Neuronal stem cell (in vitro differentiated cells): Measurements from ENCODE around the gene DIDO1.

Experiments used
- DNase-seq: peaks from one replicate; pipeline ENCODE4 v3.0.0-alpha.2; 2013; ENCODE audit warnings: low spot score
- H2AFZ ChIP-seq: one replicate; pipeline ENCODE4 v1.6.1; 2013; ENCODE audit warnings: mild to moderate bottlenecking, low read length, inconsistent platforms
- H2AK5ac ChIP-seq: 2 replicates; pipeline ENCODE4 v1.6.1; 2013; ENCODE audit warnings: low read depth, mild to moderate bottlenecking, inconsistent platforms, low read length, moderate library complexity, mixed read lengths
- H2BK120ac ChIP-seq: 2 replicates; pipeline ENCODE4 v1.6.1; 2013; ENCODE audit warnings: low read depth, mild to moderate bottlenecking, inconsistent platforms, low read length, moderate library complexity, mixed read lengths
- H2BK12ac ChIP-seq: one replicate; pipeline ENCODE4 v1.6.1; 2013; ENCODE audit warnings: low read length, inconsistent platforms
- H2BK15ac ChIP-seq: 2 replicates; pipeline ENCODE4 v1.6.1; 2013; ENCODE audit warnings: mild to moderate bottlenecking, low read length, inconsistent platforms, mixed read lengths
- H2BK5ac ChIP-seq: one replicate; pipeline ENCODE4 v1.6.1; 2013; ENCODE audit warnings: inconsistent platforms, mild to moderate bottlenecking, low read length, moderate library complexity
- H3K14ac ChIP-seq: one replicate; pipeline ENCODE4 v1.6.1; 2013; ENCODE audit warnings: low read length, inconsistent platforms
- H3K18ac ChIP-seq: 2 replicates; pipeline ENCODE4 v1.6.1; 2013; ENCODE audit warnings: low read length, inconsistent platforms
- H3K23ac ChIP-seq: 2 replicates; pipeline ENCODE4 v1.6.1; 2013; ENCODE audit warnings: low read depth, mild to moderate bottlenecking, mixed read lengths, low read length, inconsistent platforms; ENCODE audit not compliant: poor library complexity
- H3K27ac ChIP-seq: replicated peaks from 3 replicates; pipeline ENCODE4 v1.5.1; 2013; ENCODE audit warnings: low read length, inconsistent platforms
- H3K27me3 ChIP-seq, 3 experiments: 2 replicates each; pipeline ENCODE4 v1.6.1; 2013; ENCODE audit warnings: low read length in 3 of 3, mild to moderate bottlenecking in 2 of 3, inconsistent platforms in 1 of 3, low read depth in 1 of 3, mixed read lengths in 1 of 3, moderate library complexity in 1 of 3; ENCODE audit not compliant: control insufficient read depth in 3 of 3, insufficient read depth in 3 of 3
- H3K36me3 ChIP-seq, 2 donors: replicated peaks in 1 of 2; 2 replicates each; pipeline ENCODE4 v1.6.1; 2013; ENCODE audit warnings: low read length in 2 of 2; ENCODE audit not compliant: control insufficient read depth in 2 of 2, insufficient read depth in 2 of 2
- H3K4ac ChIP-seq: 2 replicates; pipeline ENCODE4 v1.6.1; 2013; ENCODE audit warnings: inconsistent platforms, mild to moderate bottlenecking, low read length, moderate library complexity
- H3K4me1 ChIP-seq, 2 donors: 1 replicate in 1 of 2; 2 replicates in 1 of 2; pipeline ENCODE4 v1.6.1; 2013; ENCODE audit warnings: low read length in 2 of 2, low read depth in 1 of 2; ENCODE audit not compliant: control insufficient read depth in 2 of 2, insufficient read depth in 1 of 2
- H3K4me2 ChIP-seq: one replicate; pipeline ENCODE4 v1.6.1; 2013; ENCODE audit warnings: mild to moderate bottlenecking, low read length, inconsistent platforms; ENCODE audit not compliant: insufficient read depth, poor library complexity, severe bottlenecking
- H3K4me3 ChIP-seq, 2 donors: 2 replicates each; pipeline ENCODE4 v1.5.1; 2013; ENCODE audit warnings: low read length in 2 of 2, mild to moderate bottlenecking in 2 of 2, inconsistent platforms in 1 of 2, moderate library complexity in 1 of 2
- H3K79me1 ChIP-seq: one replicate; pipeline ENCODE4 v1.6.1; 2013; ENCODE audit warnings: low read depth, mild to moderate bottlenecking, inconsistent platforms, low read length, moderate library complexity
- H3K9ac ChIP-seq: one replicate; pipeline ENCODE4 v1.6.1; 2013; ENCODE audit warnings: mild to moderate bottlenecking, low read depth, low read length, inconsistent platforms; ENCODE audit not compliant: poor library complexity
- H3K9me3 ChIP-seq, 2 donors: replicated peaks in 1 of 2; 2 replicates each; pipeline versions ENCODE3 to v1.6.1; 2013; ENCODE audit warnings: low read length in 2 of 2, mild to moderate bottlenecking in 2 of 2, inconsistent platforms in 1 of 2, low read depth in 1 of 2, mixed read lengths in 1 of 2, moderate library complexity in 1 of 2; ENCODE audit not compliant: control insufficient read depth in 2 of 2, insufficient read depth in 1 of 2
- H4K8ac ChIP-seq: one replicate; pipeline ENCODE4 v1.6.1; 2013; ENCODE audit warnings: low read depth, mild to moderate bottlenecking, inconsistent platforms, low read length, moderate library complexity
- H4K91ac ChIP-seq: one replicate; pipeline ENCODE4 v1.6.1; 2013; ENCODE audit warnings: low read length, low read depth, mild to moderate bottlenecking, inconsistent platforms; ENCODE audit not compliant: poor library complexity
- WGBS, 2 donors: extraction: QIAGEN DNeasy Blood & Tissue Kit; methylation state at CpG; one replicate each; pipeline ENCODE4 v1.1.7; 2013; ENCODE audit warnings: missing lambda C conversion rate in 2 of 2, mixed read lengths in 1 of 2; ENCODE audit not compliant: insufficient read length in 2 of 2, insufficient replicate concordance in 1 of 2; ENCODE audit errors: extremely low coverage in 2 of 2; 5-methylcytosine and 5-hydroxymethylcytosine counted together

The DIDO1 gene

DNA sequence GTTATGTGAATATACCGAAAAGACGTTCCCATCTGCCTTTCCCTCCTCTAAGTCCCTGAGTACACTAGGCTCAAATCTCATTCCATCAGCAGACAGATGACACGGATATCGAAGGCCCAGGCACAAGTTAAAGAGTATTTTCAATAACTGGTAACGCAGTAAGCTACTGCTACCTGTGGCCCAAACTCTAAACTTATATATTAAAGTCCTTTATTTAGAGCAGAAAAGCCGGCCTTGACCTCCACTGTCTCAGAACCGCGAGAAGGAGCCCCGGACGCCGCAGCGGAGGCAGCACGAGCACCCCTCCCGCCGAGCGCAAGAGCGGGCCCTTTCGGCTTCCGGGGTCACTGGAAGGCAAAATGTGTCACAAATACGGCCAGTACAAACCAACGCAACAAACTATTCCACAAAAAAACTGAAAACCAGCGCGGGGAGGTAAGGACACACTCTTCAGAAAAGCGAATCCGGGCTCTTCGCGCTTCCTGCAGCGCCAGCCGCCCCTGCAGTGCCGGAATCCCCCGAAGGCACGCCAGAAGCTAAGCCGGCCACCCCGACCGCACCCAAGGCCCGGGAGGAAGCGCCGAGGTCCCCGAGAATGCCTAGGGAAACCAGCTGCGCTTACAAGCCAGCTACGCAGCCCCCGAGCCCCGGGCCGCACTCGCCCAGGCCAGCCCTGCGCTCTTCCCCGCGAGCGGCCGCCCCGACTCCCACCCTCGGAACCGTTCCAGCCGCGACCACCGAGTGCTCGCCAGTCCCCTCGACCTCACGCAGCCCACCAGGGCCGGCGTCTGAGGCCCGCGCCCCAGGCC is 681 bp downstream of the DIDO1 start:
- Histone ChIP-seq H3K23ac (peak overlapping the region; percentile 55), H4K8ac (no peak overlapping the region), H3K4ac (no peak overlapping the region), H3K4me2 (peak overlapping the region; percentile 67), H2BK5ac (peak overlapping the region; percentile 62), H3K14ac (peak overlapping the region; percentile 56), H3K79me1 (peaks cover 4% of the 10 kb centered on the region), H4K91ac (no peak overlapping the region), H3K27me3 (no peaks in the 10 kb centered on the region), H2BK15ac (no peak overlapping the region), H2AFZ (peak overlapping the region; percentile 84), H2BK120ac (no peak overlapping the region), H3K18ac (peak overlapping the region; percentile 94), H2BK12ac (no peak overlapping the region), H2AK5ac (peak overlapping the region; percentile 85), H3K4me1 (peaks cover 13 to 30% of the 10 kb centered on the region in 2 donors), H3K9ac (peak overlapping the region; percentile 95), H3K27ac (peak overlapping the region; percentile 51), H3K4me3 (peak overlapping the region; percentile 93 to 97), H3K9me3 (no peaks in the 10 kb centered on the region), H3K36me3 (peaks cover 0 to 12% of the 10 kb centered on the region in 2 donors)
- no peak for DNase-seq
- no CpG with 5 or more reads among the region's 63 CpGs for WGBS, 2 donors

DNA sequence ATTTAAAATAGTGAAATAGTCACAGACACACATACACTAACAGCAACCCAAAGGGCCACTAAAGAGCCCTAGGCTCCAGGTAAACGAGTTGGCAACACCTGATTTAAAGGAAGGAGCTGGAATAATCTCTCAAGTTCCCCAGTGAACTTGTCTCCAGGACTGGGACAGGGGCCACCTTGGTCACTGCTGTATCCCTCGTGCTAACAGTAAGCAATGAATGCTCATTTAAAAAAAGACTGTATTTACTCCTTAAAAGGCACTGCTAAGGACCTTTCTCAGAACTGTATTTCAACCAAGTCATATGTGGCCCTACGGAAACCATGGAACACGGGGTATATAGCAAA is 1.3 kb downstream of the DIDO1 start:
- Histone ChIP-seq H2BK120ac (no peak overlapping the region), H3K27me3 (no peaks in the 10 kb centered on the region), H3K27ac (no peak overlapping the region), H2BK12ac (no peak overlapping the region), H3K9me3 (no peaks in the 10 kb centered on the region), H3K4ac (no peak overlapping the region), H3K9ac (no peak overlapping the region), H3K36me3 (peaks cover 0 to 16% of the 10 kb centered on the region in 2 donors), H3K4me3 (peak overlapping the region; percentile 93 to 97), H2BK5ac (no peak overlapping the region), H3K23ac (no peak overlapping the region), H2BK15ac (no peak overlapping the region), H3K4me1 (peaks cover 14 to 34% of the 10 kb centered on the region in 2 donors), H4K91ac (no peak overlapping the region), H3K79me1 (peaks cover 2% of the 10 kb centered on the region), H3K4me2 (peak overlapping the region; percentile 67), H2AK5ac (no peak overlapping the region), H3K14ac (no peak overlapping the region), H3K18ac (no peak overlapping the region), H4K8ac (no peak overlapping the region), H2AFZ (no peak overlapping the region)
- WGBS, 2 donors: no CpG with 5 or more reads among the region's 4 CpGs
- DNase-seq: no peak

DNA sequence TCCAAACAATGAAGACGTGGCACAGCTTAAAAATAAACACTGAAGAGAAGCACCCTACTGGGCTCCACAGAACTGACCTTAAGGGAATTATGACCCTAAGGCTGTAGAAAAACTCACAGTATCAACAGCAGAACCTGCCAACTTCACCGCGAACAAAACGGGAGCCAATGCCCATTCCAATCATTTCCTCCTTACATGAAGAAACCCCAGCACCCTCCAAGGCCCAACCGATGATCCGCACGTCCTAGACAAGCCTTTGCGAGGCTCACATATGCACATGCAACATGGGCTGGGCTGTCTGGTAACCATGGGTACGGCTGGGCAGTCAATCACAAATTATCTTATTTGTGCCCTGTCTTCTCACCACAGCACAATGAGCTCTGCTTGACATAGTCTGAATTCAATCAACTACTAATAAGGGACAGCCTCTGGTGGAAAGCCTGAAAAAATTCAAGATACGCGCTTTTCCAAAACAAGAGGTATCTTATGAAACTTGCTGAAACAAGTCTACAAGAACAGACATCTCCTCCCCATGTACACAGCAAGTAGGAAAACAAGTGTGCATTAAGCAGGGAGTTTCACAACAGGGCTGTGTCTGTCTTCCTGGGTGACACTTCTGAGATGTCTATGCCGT is 1.7 kb downstream of the DIDO1 start:
- Histone ChIP-seq H3K27ac (no peak overlapping the region), H3K36me3 (peaks cover 0 to 16% of the 10 kb centered on the region in 2 donors), H3K4ac (no peak overlapping the region), H2BK12ac (no peak overlapping the region), H4K8ac (no peak overlapping the region), H3K14ac (no peak overlapping the region), H3K9ac (no peak overlapping the region), H2BK15ac (no peak overlapping the region), H3K4me3 (peak overlapping the region in 1 of 2 donors; percentile 93), H2BK120ac (no peak overlapping the region), H3K4me1 (peaks cover 14 to 38% of the 10 kb centered on the region in 2 donors), H3K4me2 (peak overlapping the region; percentile 39), H3K79me1 (peaks cover 2% of the 10 kb centered on the region), H2AFZ (no peak overlapping the region), H2BK5ac (no peak overlapping the region), H3K27me3 (no peaks in the 10 kb centered on the region), H3K23ac (no peak overlapping the region), H2AK5ac (no peak overlapping the region), H3K18ac (no peak overlapping the region), H3K9me3 (no peaks in the 10 kb centered on the region), H4K91ac (no peak overlapping the region)
- no peak for DNase-seq
- WGBS, 2 donors: no CpG with 5 or more reads among the region's 12 CpGs

DNA sequence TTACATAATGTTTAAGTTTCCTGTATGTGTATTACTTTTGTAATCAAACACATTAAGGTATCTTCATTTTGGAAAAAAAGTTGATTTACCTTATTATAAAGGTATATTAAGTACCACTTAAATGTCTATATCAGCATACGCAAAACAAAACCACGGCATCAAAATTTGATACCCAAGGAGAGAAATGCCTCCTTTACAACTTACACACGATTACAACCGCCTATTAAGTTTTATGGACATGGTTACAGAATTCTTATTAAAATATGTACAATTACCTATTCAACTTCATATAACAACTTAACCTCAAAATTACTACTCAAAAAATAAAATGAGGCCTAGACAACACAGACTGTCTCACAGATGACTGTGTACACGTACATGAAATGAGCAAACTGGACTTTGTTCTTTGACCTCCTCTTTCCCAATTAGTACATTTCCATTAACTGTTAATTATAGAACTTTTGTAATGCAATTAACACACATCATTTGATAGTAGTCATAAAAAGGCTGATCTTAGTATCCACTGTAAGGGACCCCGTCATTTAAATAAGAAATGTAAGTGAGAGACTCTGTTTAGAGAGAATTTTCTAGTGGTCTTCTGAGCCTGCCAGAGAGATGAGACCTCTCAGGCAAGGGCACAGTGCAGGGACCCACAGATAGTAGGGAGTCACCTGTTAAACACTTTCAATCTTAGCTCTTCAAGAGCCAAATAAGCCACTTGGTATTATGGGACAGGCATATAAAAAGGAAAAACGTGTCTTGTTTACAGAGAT is 2.5 kb downstream of the DIDO1 start:
- WGBS, 2 donors: no CpG with 5 or more reads among the region's 7 CpGs
- H3K27ac ChIP-seq: no peak overlapping the region
- no peak overlapping the region for H3K9ac ChIP-seq
- no peak overlapping the region for H2BK15ac ChIP-seq
- H3K4me3 ChIP-seq: no peak overlapping the region
- no peak overlapping the region for H4K91ac ChIP-seq
- no peaks in the 10 kb centered on the region for H3K27me3 ChIP-seq
- H3K4me2 ChIP-seq: no peak overlapping the region
- no peak overlapping the region for H3K23ac ChIP-seq
- no peak overlapping the region for H2BK5ac ChIP-seq
- H3K4me1 ChIP-seq: peaks cover 14 to 38% of the 10 kb centered on the region in 2 donors
- H2BK120ac ChIP-seq: no peak overlapping the region
- H3K9me3 ChIP-seq: no peaks in the 10 kb centered on the region
- no peak overlapping the region for H3K14ac ChIP-seq
- no peak overlapping the region for H2AFZ ChIP-seq
- no peak overlapping the region for H2BK12ac ChIP-seq
- DNase-seq: no peak
- H3K36me3 ChIP-seq: peaks cover 0 to 15% of the 10 kb centered on the region in 2 donors
- peaks cover 2% of the 10 kb centered on the region for H3K79me1 ChIP-seq
- H3K4ac ChIP-seq: no peak overlapping the region
- no peak overlapping the region for H4K8ac ChIP-seq
- no peak overlapping the region for H2AK5ac ChIP-seq
- no peak overlapping the region for H3K18ac ChIP-seq
